Activated naive CD4-positive, alpha-beta T cell treated with anti-CD3 and anti-CD28 coated beads for 36 hours (primary cell): ENCODE measurements around the gene MCM3AP. TPM values are rescaled to one million over a fixed set of nuclear protein-coding genes. Genes with fewer than 3 reads are reported as not detected.

ENCODE experiments used
- CTCF ChIA-PET: fragments of 350-600 bp; sonication (Branson Sonifier 250); formaldehyde crosslinking; loops from one replicate; lab custom pipeline; 2021; ENCODE audit warnings: antibody characterized with exemption; lab: Charles Lee
- DNase-seq: peaks from one replicate; pipeline ENCODE4 v3.0.0-alpha.2; 2020
- H3K27ac Mint-ChIP-seq: one replicate; pipeline ENCODE4 v1.8.0; 2021; ENCODE audit warnings: mild to moderate bottlenecking, mixed read lengths
- H3K27me3 Mint-ChIP-seq: one replicate; pipeline ENCODE4 v1.8.0; 2021; ENCODE audit warnings: low read depth, mixed read lengths
- H3K36me3 Mint-ChIP-seq: one replicate; pipeline ENCODE4 v1.8.0; 2021; ENCODE audit warnings: low read depth, mixed read lengths
- H3K4me1 Mint-ChIP-seq: one replicate; pipeline ENCODE4 v1.8.0; 2021; ENCODE audit warnings: low read depth, mixed read lengths
- H3K4me3 Mint-ChIP-seq: one replicate; pipeline ENCODE4 v1.8.0; 2021; ENCODE audit warnings: mild to moderate bottlenecking, moderate library complexity, mixed read lengths
- H3K9me3 Mint-ChIP-seq: one replicate; pipeline ENCODE4 v1.8.0; 2021; ENCODE audit warnings: mixed read lengths
- intact Hi-C: fragments of 100-400 bp; cut with micrococcal nuclease; formaldehyde crosslinking; loops from one replicate; pipeline ENCODE4 v1.15.1; 2023
- total RNA-seq, 2 experiments: library from RNA; stranded (reverse); gene quantifications; one replicate each; pipeline ENCODE4 v1.2.3, GENCODE V29; 2021

The MCM3AP gene
- 10 to 100 TPM; 86.7 to 89.8 TPM for total RNA-seq

GRCh38 chr21:46285206-46285661 is at the start of gene MCM3AP:
Gene MCM3AP (minus strand): TSS chr21:46285611. CDS start chr21:46285286, 325 bp downstream.
- no peak for DNase-seq
- Mint-ChIP-seq H3K27ac (peak within 1 kb of the TSS; percentile 96), H3K36me3 (peaks cover 23% of the 10 kb centered on the region), H3K4me3 (peak within 1 kb of the TSS; percentile 98), H3K27me3 (no peaks in the 10 kb centered on the region), H3K4me1 (peaks cover 59% of the 10 kb centered on the region), H3K9me3 (no peaks in the 10 kb centered on the region)
- intact Hi-C loops = loop anchor here (1.0 to 5.0 kb wide), 2 partner anchors 138 to 313 kb away; no protein-coding TSS in a partner anchor
- CTCF ChIA-PET = interaction anchor here (0.7 to 1.1 kb wide), 2 partner anchors 61 to 142 kb away, joined by 3 read pairs; no protein-coding TSS in a partner anchor

- Mint-ChIP-seq H3K4me3 (no peak overlapping the region), H3K4me1 (no peaks in the 10 kb centered on the region), H3K27ac (no peak overlapping the region)
Measured at GRCh38 chr21:46334351-46335140, 49.1 kb upstream of the MCM3AP start.

DNA sequence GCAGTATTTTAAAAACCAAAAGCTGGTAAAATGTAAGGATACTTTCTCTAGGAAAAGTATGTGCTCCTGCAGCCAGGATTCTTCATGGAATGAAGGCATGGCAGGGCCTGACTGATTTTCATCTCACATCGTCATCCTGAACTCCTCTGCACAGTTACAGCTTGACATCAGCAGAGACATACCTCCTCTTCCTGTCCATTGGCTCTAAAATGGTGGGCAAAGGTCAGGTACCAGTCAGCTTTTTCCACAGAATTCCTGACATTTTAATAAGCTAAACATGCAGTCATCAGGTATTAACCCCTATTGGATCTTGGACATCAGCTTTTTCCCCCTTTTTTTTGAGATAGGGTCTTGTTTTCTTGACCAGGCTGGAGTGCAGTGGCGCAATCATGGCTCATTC is 44.4 kb upstream of the MCM3AP start:
- intact Hi-C loops = no loop called here
- H3K27ac Mint-ChIP-seq = no peak overlapping the region
- H3K36me3 Mint-ChIP-seq = peaks cover 32% of the 10 kb centered on the region
- H3K4me1 Mint-ChIP-seq = peaks cover 10% of the 10 kb centered on the region
- no peak overlapping the region for H3K4me3 Mint-ChIP-seq
- H3K27me3 Mint-ChIP-seq = no peaks in the 10 kb centered on the region
- H3K9me3 Mint-ChIP-seq = no peaks in the 10 kb centered on the region
- no peak for DNase-seq
- CTCF ChIA-PET = interaction anchor here (0.6 kb wide), 1 partner anchor 348 kb away, joined by 3 read pairs; no protein-coding TSS in a partner anchor

More at GRCh38 chr21:46334351-46335140, 49.1 kb upstream of the MCM3AP start:
- CTCF ChIA-PET = interaction anchor here (0.6 to 1.6 kb wide), 2 partner anchors 9 to 94 kb away, joined by 7 to 9 read pairs; a partner anchor contains a TSS
- no peak for DNase-seq
- intact Hi-C loops = no loop called here
- Mint-ChIP-seq H3K9me3 (no peaks in the 10 kb centered on the region), H3K27me3 (no peaks in the 10 kb centered on the region), H3K36me3 (peaks cover 36% of the 10 kb centered on the region)

DNA sequence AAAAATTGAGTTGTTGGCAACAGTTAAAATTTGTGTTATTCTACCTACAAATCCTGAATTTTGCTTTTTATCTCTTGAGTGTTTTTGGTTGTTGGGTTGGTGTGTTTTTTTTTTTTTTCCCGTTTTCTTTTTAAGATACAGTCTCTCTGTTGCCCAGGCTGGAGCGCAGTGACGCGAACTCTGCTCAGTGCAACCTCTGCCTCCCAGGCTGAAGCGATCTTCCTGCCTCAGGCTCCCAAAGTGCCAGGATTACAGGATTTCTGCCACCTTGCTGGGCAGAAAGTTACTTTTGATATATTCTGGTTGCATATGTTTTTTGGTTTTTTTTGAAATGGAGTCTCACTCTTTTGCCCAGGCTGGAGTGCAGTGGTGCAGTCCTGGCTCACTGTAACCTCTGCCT is 42.7 kb upstream of the MCM3AP start:
- Mint-ChIP-seq H3K27ac (peak overlapping the region; percentile 36), H3K27me3 (no peaks in the 10 kb centered on the region), H3K36me3 (peaks cover 34% of the 10 kb centered on the region), H3K4me1 (peaks cover 10% of the 10 kb centered on the region), H3K9me3 (no peaks in the 10 kb centered on the region), H3K4me3 (no peak overlapping the region)
- intact Hi-C loops = no loop called here
- no peak for DNase-seq
- CTCF ChIA-PET = no interaction called here

GRCh38 chr21:46327711-46328110 is 42.3 kb upstream of the MCM3AP start:
- peaks cover 38% of the 10 kb centered on the region for H3K36me3 Mint-ChIP-seq
- no peaks in the 10 kb centered on the region for H3K27me3 Mint-ChIP-seq
- H3K9me3 Mint-ChIP-seq = no peaks in the 10 kb centered on the region
- H3K27ac Mint-ChIP-seq = no peak overlapping the region
- intact Hi-C loops = no loop called here
- peaks cover 10% of the 10 kb centered on the region for H3K4me1 Mint-ChIP-seq
- CTCF ChIA-PET = no interaction called here
- H3K4me3 Mint-ChIP-seq = no peak overlapping the region
- DNase-seq = no peak

DNA sequence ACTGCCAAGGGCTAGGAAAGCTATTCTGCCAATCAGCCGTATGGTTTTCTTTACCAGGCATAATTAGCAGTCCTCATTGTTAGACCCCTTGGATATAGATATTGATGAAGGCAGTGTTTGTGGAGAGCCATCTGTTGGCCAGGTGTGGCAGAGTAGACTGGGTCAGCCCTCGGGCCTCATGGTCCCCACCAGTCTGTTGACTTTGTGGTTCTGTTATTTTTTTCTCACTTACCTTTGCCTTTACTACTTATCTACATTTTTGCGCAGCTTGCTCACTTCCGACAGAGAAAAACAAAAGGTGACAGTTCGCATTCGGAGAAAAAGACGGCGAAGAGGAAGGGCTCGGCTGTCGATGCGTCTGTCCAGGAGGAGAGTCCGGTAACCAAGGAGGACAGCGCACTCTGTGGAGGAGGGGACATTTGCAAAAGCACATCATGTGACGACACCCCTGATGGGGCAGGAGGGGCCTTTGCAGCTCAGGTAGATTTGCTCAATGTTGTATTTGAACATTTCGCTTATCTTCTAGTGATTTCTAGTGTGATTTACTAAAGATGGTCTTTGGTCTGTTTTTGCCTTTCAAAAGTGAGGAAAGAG is 40.8 kb upstream of the MCM3AP start:
- Mint-ChIP-seq H3K4me3 (no peak overlapping the region), H3K27me3 (no peaks in the 10 kb centered on the region)
- intact Hi-C loops = no loop called here

GRCh38 chr21:46325073-46325912 is 39.9 kb upstream of the MCM3AP start:
- intact Hi-C loops = loop anchor here (2.0 kb wide), 2 partner anchors 72 to 352 kb away; no protein-coding TSS in a partner anchor
- H3K27me3 Mint-ChIP-seq = no peaks in the 10 kb centered on the region
- peak overlapping the region; percentile 16 for H3K27ac Mint-ChIP-seq
- peaks cover 44% of the 10 kb centered on the region for H3K36me3 Mint-ChIP-seq
- CTCF ChIA-PET = interaction anchor here (0.6 to 2.2 kb wide), 9 partner anchors 9 to 352 kb away, joined by 3 to 10 read pairs (median 3); no protein-coding TSS in a partner anchor
- H3K9me3 Mint-ChIP-seq = no peaks in the 10 kb centered on the region
- DNase-seq = peak; percentile 49
- peaks cover 27% of the 10 kb centered on the region for H3K4me1 Mint-ChIP-seq
- peak overlapping the region; percentile 86 for H3K4me3 Mint-ChIP-seq

More for the DNA sequence above, 40.8 kb upstream of the MCM3AP start:
- H3K4me1 Mint-ChIP-seq = peaks cover 20% of the 10 kb centered on the region
- no peaks in the 10 kb centered on the region for H3K9me3 Mint-ChIP-seq
- peaks cover 42% of the 10 kb centered on the region for H3K36me3 Mint-ChIP-seq
- no peak overlapping the region for H3K27ac Mint-ChIP-seq
- no peak for DNase-seq
- CTCF ChIA-PET = interaction anchor here (0.8 to 2.2 kb wide), 7 partner anchors 9 to 353 kb away, joined by 3 to 10 read pairs (median 3); no protein-coding TSS in a partner anchor

DNA sequence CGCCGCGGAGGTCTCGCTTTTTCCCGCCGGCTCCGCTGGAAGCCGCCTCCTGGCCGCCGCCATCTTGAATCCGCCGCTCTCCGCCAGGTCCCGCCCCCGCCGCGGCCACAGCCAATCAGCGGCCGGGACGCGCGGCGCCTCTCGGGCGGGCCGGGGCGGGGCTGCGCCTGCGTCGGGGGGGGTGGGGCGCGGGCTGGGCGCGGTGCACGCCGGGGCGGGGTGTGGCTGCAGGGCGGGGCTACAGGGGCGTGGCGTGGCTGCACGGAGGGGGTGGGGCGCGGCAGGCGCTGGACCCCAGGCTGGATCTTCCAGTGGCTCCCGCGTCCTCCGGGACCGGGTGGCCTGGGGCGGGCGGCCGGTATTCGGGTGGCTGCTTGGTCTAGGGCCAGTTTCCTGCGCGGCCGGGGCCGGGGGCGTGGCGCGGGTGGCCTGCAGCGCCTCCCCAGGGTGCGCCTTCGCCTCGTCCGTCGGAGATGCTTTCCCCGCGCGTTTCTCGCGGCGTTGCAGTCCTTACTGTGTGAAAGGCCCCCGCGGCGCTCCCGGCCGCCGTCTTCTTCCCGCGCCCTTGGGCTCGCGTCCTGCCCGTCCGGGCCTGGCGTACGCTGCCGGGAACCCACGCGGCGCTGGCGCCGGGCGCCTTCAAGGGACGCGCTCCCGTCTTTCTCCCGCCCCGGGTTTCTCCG is 39.1 kb upstream of the MCM3AP start:
- Mint-ChIP-seq H3K27ac (peak overlapping the region; percentile 97), H3K9me3 (no peaks in the 10 kb centered on the region), H3K36me3 (peaks cover 44% of the 10 kb centered on the region), H3K27me3 (no peaks in the 10 kb centered on the region), H3K4me1 (peaks cover 28% of the 10 kb centered on the region), H3K4me3 (peak overlapping the region; percentile 96)
- CTCF ChIA-PET = interaction anchor here (2.2 kb wide), 1 partner anchor 181 kb away, joined by 10 read pairs; no protein-coding TSS in a partner anchor
- DNase-seq = peak; percentile 84
- intact Hi-C loops = loop anchor here (1.0 to 5.0 kb wide), 7 partner anchors 38 to 1507 kb away; partner anchors contain the start of genes DIP2A, PRMT2, SUMO3 and YBEY

DNA sequence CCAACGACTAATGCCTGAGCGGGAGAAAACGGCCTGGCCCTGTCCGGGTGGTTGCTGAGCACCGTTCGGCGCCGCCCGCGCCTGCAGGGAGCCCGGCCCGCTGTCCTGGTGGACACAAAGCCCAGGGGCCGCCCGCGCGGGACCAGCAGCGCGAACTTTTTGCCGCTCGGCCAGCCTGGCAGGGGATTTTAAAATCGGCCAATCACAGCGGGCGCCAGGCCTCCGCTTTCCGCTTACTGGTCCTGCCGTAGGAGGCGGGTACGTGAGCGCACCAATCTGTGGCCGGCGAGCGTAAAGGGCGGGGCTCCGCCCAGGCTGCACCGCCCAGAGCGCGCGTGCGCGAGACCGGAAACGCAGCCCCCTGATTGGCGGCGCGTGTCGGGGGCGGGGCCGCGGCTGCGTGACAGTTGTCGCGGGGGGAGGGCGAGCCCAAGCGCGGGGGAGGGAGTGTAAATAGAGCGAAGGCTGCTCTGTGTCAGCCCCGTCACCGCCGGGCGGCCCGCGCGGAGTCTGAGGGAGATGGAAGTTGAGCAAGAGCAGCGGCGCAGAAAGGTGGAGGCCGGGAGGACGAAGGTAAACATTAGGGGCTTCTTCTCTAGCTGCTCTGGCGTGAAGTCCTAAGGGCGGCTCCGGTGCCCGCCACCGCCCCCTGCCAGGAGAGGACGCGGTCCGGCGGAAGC is 38.4 kb upstream of the MCM3AP start, which contains the start of the genes C21orf58 and PCNT:
TSS of gene C21orf58 (minus strand) at position 161 of the 680 bp plus-strand sequence. CDS start 1,132 bp downstream, outside the sequence.
TSS of gene PCNT (plus strand) at position 447 of the 680 bp plus-strand sequence. CDS start at position 520, 73 bp downstream.
- DNase-seq = peak; percentile 97
- H3K27ac Mint-ChIP-seq = peak within 1 kb of the TSS; percentile 97
- intact Hi-C loops = loop anchor here (1.0 to 5.0 kb wide), 11 partner anchors 27 to 1507 kb away; partner anchors contain the start of genes DIP2A, LSS, PCBP3 and PRMT2
- peak within 1 kb of the TSS; percentile 96 for H3K4me3 Mint-ChIP-seq
- CTCF ChIA-PET = interaction anchor here (0.7 kb wide), 1 partner anchor 181 kb away, joined by 3 read pairs; no protein-coding TSS in a partner anchor
- peaks cover 39% of the 10 kb centered on the region for H3K36me3 Mint-ChIP-seq
- no peaks in the 10 kb centered on the region for H3K27me3 Mint-ChIP-seq
- H3K4me1 Mint-ChIP-seq = peaks cover 28% of the 10 kb centered on the region
- no peaks in the 10 kb centered on the region for H3K9me3 Mint-ChIP-seq

- Mint-ChIP-seq H3K36me3 (peaks cover 39% of the 10 kb centered on the region), H3K27me3 (no peaks in the 10 kb centered on the region), H3K27ac (peak overlapping the region; percentile 94), H3K4me1 (peaks cover 28% of the 10 kb centered on the region), H3K4me3 (peak overlapping the region; percentile 96), H3K9me3 (no peaks in the 10 kb centered on the region)
- peak; percentile 17 for DNase-seq
- CTCF ChIA-PET = interaction anchor here (0.7 kb wide), 1 partner anchor 180 kb away, joined by 3 read pairs; no protein-coding TSS in a partner anchor
- intact Hi-C loops = loop anchor here (1.0 to 5.0 kb wide), 5 partner anchors 26 to 1506 kb away; partner anchors contain the start of genes LSS, PCBP3 and SUMO3
Measured at GRCh38 chr21:46323227-46323709, 37.9 kb upstream of the MCM3AP start.
